HEK293T (cell line): ENCODE measurements around the gene TTC33.

Source experiments
- CTBP1 ChIP-seq: fragments of 450-650 bp; IDR thresholded peaks from 2 replicates; pipeline ENCODE4 v1.6.1; 2016; ENCODE audit warnings: borderline replicate concordance
- ELF4 ChIP-seq: fragments of 450-650 bp; IDR thresholded peaks from 2 replicates; pipeline ENCODE4 v1.6.1; 2017; ENCODE audit warnings: antibody characterized with exemption
- SP1 ChIP-seq: fragments of 450-650 bp; IDR thresholded peaks from 2 replicates; pipeline ENCODE4 v1.6.1; 2017
- TARDBP ChIP-seq: fragments of 450-650 bp; IDR thresholded peaks from 2 replicates; pipeline ENCODE4 v1.6.1; 2016

- TF ChIP-seq SP1 (no peak), TARDBP (no peak), ELF4 (no peak), CTBP1 (no peak)
These were observed 86.0 kb downstream of the TTC33 start for GRCh38 chr5:40669606-40670390.
